HCT116 (cell line): ENCODE results near the gene ATP8B3. TPM values are rescaled to one million over a fixed set of nuclear protein-coding genes. Genes with fewer than 3 reads are reported as not detected.
A peak's percentile ranks its signal among the peaks of the same experiment; 100 is the strongest.

ENCODE experiments used
- ATAC-seq: fragments of 200-7000 bp; cut with Tn5 transposase; 2 replicates; pipeline ENCODE4 v1.9.1; 2020; ENCODE audit warnings: mild to moderate bottlenecking, moderate library complexity
- BruUV-seq: library from RNA; stranded (reverse); fragments of 400-500 nt; replicated peaks from 2 replicates; lab custom pipeline; 2021; lab: Mats Ljungman, UMichigan
- CTCF ChIA-PET: fragments of 300-600 bp; sonication (Branson Sonifier 250); formaldehyde crosslinking; loops from one replicate; lab custom pipeline; 2021; ENCODE audit warnings: antibody characterized with exemption; lab: Charles Lee
- POLR2A ChIA-PET: fragments of 300-600, 350-600 bp; sonication (Branson Sonifier 250); formaldehyde crosslinking; loops from one replicate; lab custom pipeline; 2021; ENCODE audit warnings: antibody characterized with exemption; lab: Charles Lee
- RAD21 ChIA-PET, 2 experiments: fragments of 300-600 bp; sonication (Branson Sonifier 250); formaldehyde crosslinking; loops; one replicate each; lab custom pipeline; 2023; ENCODE audit warnings: low total read pairs in 2 of 2; ENCODE audit not compliant: uncharacterized antibody in 2 of 2, unreplicated experiment in 2 of 2, low non-redundant PET in 1 of 2; lab: Charles Lee
- DNase-seq: peaks from one replicate; pipeline ENCODE4 v3.0.0-alpha.2; 2010; ENCODE audit warnings: low read depth, low spot score
- H2AFZ ChIP-seq: fragments of 200-600 bp; shearing (Covaris generic), sonication (generic); 2 replicates; pipeline ENCODE4 v1.6.1; 2017; ENCODE audit warnings: low read depth, mixed run types, mixed read lengths, antibody characterized with exemption, low read length; ENCODE audit not compliant: poor library complexity, severe bottlenecking
- H3K27ac ChIP-seq: 2 replicates; pipeline ENCODE4 v1.5.1; 2012; ENCODE audit warnings: low read depth, low read length
- H3K27me3 ChIP-seq: fragments of 200-600 bp; sonication (generic); 2 replicates; pipeline ENCODE4 v1.6.1; 2016; ENCODE audit warnings: mixed run types, low read length, mixed read lengths; ENCODE audit not compliant: insufficient read depth
- H3K36me3 ChIP-seq, 2 experiments: fragments of 200-500 bp in 1 of 2; fragments of 200-600 bp in 1 of 2; sonication (Bioruptor generic) in 1 of 2; sonication (generic) in 1 of 2; 2 replicates each; pipeline versions ENCODE4 v1.5.1 to v1.6.1; 2014 to 2016; ENCODE audit warnings: low read length in 2 of 2, inconsistent platforms in 1 of 2, mixed read lengths in 1 of 2, mixed run types in 1 of 2; ENCODE audit not compliant: insufficient read depth in 2 of 2, control insufficient read depth in 1 of 2
- H3K4me1 ChIP-seq, 2 experiments: fragments of 200-600 bp in 1 of 2; sonication (generic) in 1 of 2; 2 replicates each; pipeline versions ENCODE4 v1.5.1 to v1.6.1; 2012 to 2017; ENCODE audit warnings: low read length in 2 of 2, inconsistent platforms in 1 of 2, mild to moderate bottlenecking in 1 of 2, mixed read lengths in 1 of 2, mixed run types in 1 of 2, moderate library complexity in 1 of 2; ENCODE audit not compliant: insufficient read depth in 2 of 2, control insufficient read depth in 1 of 2
- H3K4me2 ChIP-seq: fragments of 200-600 bp; sonication (generic); 2 replicates; pipeline ENCODE4 v1.6.1; 2017; ENCODE audit warnings: mixed run types, low read length, mixed read lengths
- H3K4me3 ChIP-seq, 2 experiments: fragments of 200-600 bp in 1 of 2; sonication (generic) in 1 of 2; replicated peaks in 1 of 2; 2 replicates each; pipeline ENCODE4 v1.5.1; 2011 to 2016; ENCODE audit warnings: low read length in 2 of 2, control low read depth in 1 of 2, low read depth in 1 of 2, mild to moderate bottlenecking in 1 of 2, mixed read lengths in 1 of 2, mixed run types in 1 of 2
- H3K79me2 ChIP-seq: fragments of 200-600 bp; sonication (generic); 2 replicates; pipeline ENCODE4 v1.6.1; 2017; ENCODE audit warnings: mild to moderate bottlenecking, mixed run types, low read length, moderate library complexity, mixed read lengths; ENCODE audit not compliant: insufficient read depth
- H3K9ac ChIP-seq: fragments of 200-600 bp; sonication (generic); 2 replicates; pipeline ENCODE4 v1.6.1; 2016; ENCODE audit warnings: low read length, mixed read lengths
- H3K9me2 ChIP-seq: fragments of 200-600 bp; sonication (generic), shearing (Covaris generic); 2 replicates; pipeline ENCODE4 v1.6.1; 2017; ENCODE audit warnings: mixed run types, mild to moderate bottlenecking, moderate library complexity; ENCODE audit not compliant: insufficient read depth
- H3K9me3 ChIP-seq, 2 experiments: fragments of 200-500 bp in 1 of 2; fragments of 200-600 bp in 1 of 2; sonication (Bioruptor generic) in 1 of 2; sonication (generic) in 1 of 2; 2 replicates each; pipeline ENCODE4 v1.6.1; 2014 to 2017; ENCODE audit warnings: low read length in 2 of 2, mixed read lengths in 2 of 2, inconsistent platforms in 1 of 2, low read depth in 1 of 2, mild to moderate bottlenecking in 1 of 2, mixed run types in 1 of 2, moderate library complexity in 1 of 2; ENCODE audit not compliant: control insufficient read depth in 1 of 2, insufficient read depth in 1 of 2
- H4K20me1 ChIP-seq: fragments of 200-600 bp; sonication (generic), shearing (Covaris generic); 2 replicates; pipeline ENCODE4 v1.6.1; 2017; ENCODE audit warnings: mixed run types, mild to moderate bottlenecking, moderate library complexity; ENCODE audit not compliant: insufficient read depth
- CEBPB ChIP-seq: IDR thresholded peaks from 2 replicates; pipeline ENCODE4 v1.6.1; 2012; ENCODE audit warnings: low read depth
- ELF1 ChIP-seq: IDR thresholded peaks from 2 replicates; pipeline ENCODE4 v1.6.1; 2012; ENCODE audit warnings: low read depth, borderline replicate concordance
- EZH2 ChIP-seq: fragments of 200-600 bp; sonication (generic); IDR thresholded peaks from 2 replicates; pipeline ENCODE4 v1.6.1; 2017; ENCODE audit warnings: antibody characterized with exemption, mixed run types
- EZH2phosphoT487 ChIP-seq: fragments of 200-600 bp; IDR thresholded peaks from 2 replicates; pipeline ENCODE4 v1.6.1; 2018; ENCODE audit warnings: antibody characterized with exemption, borderline replicate concordance
- FOSL1 ChIP-seq: IDR thresholded peaks from 2 replicates; pipeline ENCODE4 v1.6.1; 2012; ENCODE audit warnings: low read depth
- JUND ChIP-seq: IDR thresholded peaks from 2 replicates; pipeline ENCODE4 v1.6.1; 2012
- POLR2A ChIP-seq: IDR thresholded peaks from 2 replicates; pipeline ENCODE4 v1.7.0; 2011; ENCODE audit warnings: borderline replicate concordance; ENCODE audit not compliant: insufficient read depth, insufficient read length; ENCODE audit errors: extremely low read depth
- POLR2AphosphoS5 ChIP-seq: IDR thresholded peaks from 2 replicates; pipeline ENCODE4 v1.6.1; 2011; ENCODE audit warnings: mild to moderate bottlenecking, low read depth, low read length, moderate library complexity
- RAD21 ChIP-seq: IDR thresholded peaks from 2 replicates; pipeline ENCODE4 v1.6.1; 2012; ENCODE audit warnings: low read depth, mild to moderate bottlenecking
- SIN3A ChIP-seq: IDR thresholded peaks from 2 replicates; pipeline ENCODE4 v1.6.1; 2012; ENCODE audit warnings: low read depth
- SP1 ChIP-seq: IDR thresholded peaks from 2 replicates; pipeline ENCODE4 v1.6.1; 2012; ENCODE audit warnings: low read depth
- TCF7L2 ChIP-seq: IDR thresholded peaks from 2 replicates; pipeline ENCODE4 v1.7.0; 2011; ENCODE audit warnings: borderline replicate concordance, inconsistent platforms; ENCODE audit not compliant: insufficient read depth, insufficient read length; ENCODE audit errors: extremely low read depth
- YY1 ChIP-seq: IDR thresholded peaks from 2 replicates; pipeline ENCODE4 v1.6.1; 2011; ENCODE audit warnings: low read length, low read depth, moderate library complexity, mild to moderate bottlenecking; ENCODE audit not compliant: insufficient replicate concordance; ENCODE audit errors: extremely low read depth
- ZFX ChIP-seq: fragments of 450-650 bp; IDR thresholded peaks from 2 replicates; pipeline ENCODE4 v1.6.1; 2017
- ZNF274 ChIP-seq: fragments of 200-500 bp; sonication (Bioruptor generic); IDR thresholded peaks from 2 replicates; pipeline ENCODE4 v1.6.1; 2014; ENCODE audit warnings: mild to moderate bottlenecking, low read depth, low read length, inconsistent platforms
- intact Hi-C: fragments of 100-400 bp; cut with micrococcal nuclease; formaldehyde crosslinking; loops from 2 replicates; pipeline ENCODE4 v1.10.0; 2022
- total RNA-seq: library from RNA; stranded (reverse); gene quantifications from one replicate; pipeline ENCODE4 v1.2.1, GENCODE V29; 2021; ENCODE audit not compliant: unreplicated experiment
- TF ChIP-seq, protein P1 (sequence below): IDR thresholded peaks from 2 replicates; pipeline ENCODE4 v1.6.1; 2012

ATP8B3 gene
- total RNA-seq, 1 experiment from 2014 or later, result 17.0 TPM

DNA sequence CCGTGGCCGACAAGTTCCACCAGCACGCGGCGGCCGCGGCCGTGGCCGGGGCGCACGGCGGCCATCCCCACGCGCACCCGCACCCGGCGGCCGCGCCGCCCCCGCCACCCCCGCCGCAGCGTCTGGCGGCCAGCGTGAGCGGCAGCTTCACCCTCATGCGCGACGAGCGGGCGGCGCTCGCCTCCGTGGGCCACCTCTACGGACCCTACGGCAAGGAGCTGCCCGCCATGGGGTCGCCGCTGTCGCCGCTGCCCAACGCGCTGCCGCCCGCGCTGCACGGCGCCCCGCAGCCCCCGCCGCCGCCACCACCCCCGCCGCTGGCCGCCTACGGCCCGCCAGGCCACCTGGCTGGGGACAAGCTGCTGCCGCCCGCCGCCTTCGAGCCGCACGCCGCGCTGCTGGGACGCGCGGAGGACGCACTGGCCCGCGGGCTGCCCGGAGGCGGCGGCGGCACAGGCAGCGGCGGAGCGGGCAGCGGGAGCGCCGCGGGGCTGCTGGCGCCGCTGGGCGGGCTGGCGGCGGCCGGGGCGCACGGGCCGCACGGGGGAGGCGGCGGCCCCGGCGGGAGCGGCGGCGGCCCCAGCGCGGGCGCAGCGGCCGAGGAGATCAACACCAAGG, 57.9 kb downstream of the ATP8B3 start:
- intact Hi-C loops, result no loop called here
- peaks cover 18 to 57% of the 10 kb centered on the region in 2 experiments for H3K4me1 ChIP-seq
- POLR2A ChIA-PET, result no interaction called here
- H3K36me3 ChIP-seq, result no peaks in the 10 kb centered on the region
- H3K79me2 ChIP-seq, result peaks cover 61% of the 10 kb centered on the region
- TF ChIP-seq CEBPB, result no peak
- no peak for TF ChIP-seq JUND
- H3K9me3 ChIP-seq, result no peaks in the 10 kb centered on the region
- peak overlapping the region; percentile 62 to 66 for H3K4me3 ChIP-seq
- RAD21 ChIA-PET, result no interaction called here
- no peaks in the 10 kb centered on the region for H3K9me2 ChIP-seq
- no peak for ATAC-seq
- H3K27ac ChIP-seq, result peak overlapping the region; percentile 87
- H4K20me1 ChIP-seq, result peaks cover 4% of the 10 kb centered on the region; the same call in 1 of the 2 replicates
- H2AFZ ChIP-seq, result no peak overlapping the region
- H3K9ac ChIP-seq, result peak overlapping the region; percentile 74
- no TSS peak for BruUV-seq
- no peaks in the 10 kb centered on the region for H3K27me3 ChIP-seq
- CTCF ChIA-PET, result no interaction called here
- no peak for DNase-seq
- peak overlapping the region; percentile 76; the same call in 1 of the 2 replicates for H3K4me2 ChIP-seq

DNA sequence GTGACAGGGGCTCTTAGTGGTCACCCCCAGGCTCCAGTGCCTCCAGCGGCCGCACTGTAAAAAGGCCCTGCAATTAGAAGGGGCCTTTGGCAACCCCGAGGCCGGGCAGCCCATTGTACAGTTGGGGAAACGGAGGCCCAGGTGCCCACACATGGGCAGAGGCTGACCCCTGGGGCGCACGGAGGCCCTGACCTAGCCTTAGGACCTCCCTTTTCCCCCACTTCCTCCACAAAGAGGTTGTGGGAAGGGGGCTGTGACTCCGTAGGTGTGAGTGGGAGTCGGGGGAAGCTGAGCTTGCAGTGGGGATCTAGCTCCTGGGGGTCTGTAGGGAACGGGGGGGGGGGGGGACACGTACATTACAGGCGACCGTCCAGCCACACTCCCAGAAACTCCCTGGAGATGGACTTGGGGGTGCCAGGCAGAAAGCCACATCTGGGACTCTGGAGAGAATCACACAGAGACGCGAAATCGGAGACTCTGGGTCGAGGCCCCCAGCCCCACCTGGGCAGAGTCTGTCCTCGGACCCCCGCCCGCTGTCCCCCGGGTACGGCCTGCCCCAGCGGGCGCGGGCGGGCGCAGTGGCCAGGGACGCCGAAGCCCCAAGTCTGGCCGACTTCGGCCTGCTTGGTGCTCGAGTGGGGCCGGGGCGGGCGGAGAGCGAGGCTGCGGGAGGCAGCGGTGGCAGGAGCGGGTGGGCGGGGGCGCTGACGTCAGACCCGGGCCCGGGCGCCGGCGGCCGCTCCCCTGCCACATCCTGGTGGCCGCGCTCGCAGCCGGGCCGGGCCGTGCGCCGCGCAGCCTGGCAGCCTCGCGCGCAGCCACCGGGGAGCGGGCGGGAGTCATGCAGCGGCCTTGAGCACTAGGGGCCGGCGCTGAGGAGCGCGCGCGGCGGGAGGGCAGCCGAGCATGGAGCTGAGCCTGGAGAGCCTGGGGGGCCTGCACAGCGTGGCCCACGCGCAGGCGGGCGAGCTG, 59.0 kb downstream of the ATP8B3 start, which contains the start of gene ONECUT3:
ONECUT3 (plus strand) TSS at position 750 of the 972 bp plus-strand sequence; CDS start at position 907, 157 bp downstream.
- DNase-seq, result no peak
- Histone ChIP-seq H3K27ac (peak within 1 kb of the TSS; percentile 87), H3K4me2 (peak within 1 kb of the TSS; percentile 70)
- TF ChIP-seq ZFX (peak; percentile 73), JUND (no peak), EZH2 (no peak), CEBPB (no peak), SIN3A (no peak), FOSL1 (no peak), YY1 (no peak), ZNF274 (no peak), POLR2A (peak; percentile 32), EZH2phosphoT487 (no peak), POLR2AphosphoS5 (peak; percentile 66; the same call in 1 of the 2 replicates), RAD21 (no peak), TCF7L2 (no peak), ELF1 (no peak), SP1 (no peak)
- TF ChIP-seq, protein P1, sequence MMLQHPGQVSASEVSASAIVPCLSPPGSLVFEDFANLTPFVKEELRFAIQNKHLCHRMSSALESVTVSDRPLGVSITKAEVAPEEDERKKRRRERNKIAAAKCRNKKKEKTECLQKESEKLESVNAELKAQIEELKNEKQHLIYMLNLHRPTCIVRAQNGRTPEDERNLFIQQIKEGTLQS, result no peak

More for the DNA sequence above, 59.0 kb downstream of the ATP8B3 start, which contains the start of gene ONECUT3:
- ATAC-seq, result peak; percentile 61
- Histone ChIP-seq H3K79me2 (peaks cover 56% of the 10 kb centered on the region), H3K9me3 (no peaks in the 10 kb centered on the region), H3K9ac (peak within 1 kb of the TSS; percentile 64), H2AFZ (no peak within 1 kb of the TSS), H3K4me1 (peaks cover 18 to 63% of the 10 kb centered on the region in 2 experiments), H3K9me2 (no peaks in the 10 kb centered on the region), H4K20me1 (peaks cover 4% of the 10 kb centered on the region; the same call in 1 of the 2 replicates), H3K4me3 (peak within 1 kb of the TSS; percentile 33 to 51), H3K36me3 (no peaks in the 10 kb centered on the region), H3K27me3 (no peaks in the 10 kb centered on the region)
- ChIA-PET POLR2A (no interaction called here), CTCF (no interaction called here), RAD21 (no interaction called here)
- BruUV-seq, result TSS peak; percentile 90
- intact Hi-C loops, result no loop called here
